ENCODE results near the gene MOBP. TPM values are rescaled to one million over a fixed set of nuclear protein-coding genes. Genes with fewer than 3 reads are reported as not detected.

Gene MOBP
- total and polyA plus RNA-seq, 2 experiments from 2014 or later, result not detected

DNA sequence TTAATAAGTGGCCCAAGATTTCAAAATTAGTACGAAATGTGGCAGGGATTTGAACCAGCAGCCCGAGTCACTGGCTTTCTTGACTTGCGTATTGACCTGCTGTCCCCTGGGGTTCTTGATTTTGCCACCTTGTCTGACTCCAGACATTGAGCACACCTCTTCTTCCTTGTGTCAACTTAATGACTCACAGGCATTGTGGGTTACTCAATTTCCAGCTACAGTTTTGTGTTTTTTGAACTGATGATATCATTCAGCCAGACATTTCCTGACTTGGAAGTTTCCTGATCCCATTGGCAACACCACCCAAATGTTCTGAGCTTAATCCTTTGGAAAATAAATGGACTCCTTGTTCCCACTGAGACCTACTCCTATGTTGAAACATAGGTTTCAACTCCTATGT lies 64.2 kb downstream of the MOBP start (continued):
- TF ChIP-seq, protein P1, sequence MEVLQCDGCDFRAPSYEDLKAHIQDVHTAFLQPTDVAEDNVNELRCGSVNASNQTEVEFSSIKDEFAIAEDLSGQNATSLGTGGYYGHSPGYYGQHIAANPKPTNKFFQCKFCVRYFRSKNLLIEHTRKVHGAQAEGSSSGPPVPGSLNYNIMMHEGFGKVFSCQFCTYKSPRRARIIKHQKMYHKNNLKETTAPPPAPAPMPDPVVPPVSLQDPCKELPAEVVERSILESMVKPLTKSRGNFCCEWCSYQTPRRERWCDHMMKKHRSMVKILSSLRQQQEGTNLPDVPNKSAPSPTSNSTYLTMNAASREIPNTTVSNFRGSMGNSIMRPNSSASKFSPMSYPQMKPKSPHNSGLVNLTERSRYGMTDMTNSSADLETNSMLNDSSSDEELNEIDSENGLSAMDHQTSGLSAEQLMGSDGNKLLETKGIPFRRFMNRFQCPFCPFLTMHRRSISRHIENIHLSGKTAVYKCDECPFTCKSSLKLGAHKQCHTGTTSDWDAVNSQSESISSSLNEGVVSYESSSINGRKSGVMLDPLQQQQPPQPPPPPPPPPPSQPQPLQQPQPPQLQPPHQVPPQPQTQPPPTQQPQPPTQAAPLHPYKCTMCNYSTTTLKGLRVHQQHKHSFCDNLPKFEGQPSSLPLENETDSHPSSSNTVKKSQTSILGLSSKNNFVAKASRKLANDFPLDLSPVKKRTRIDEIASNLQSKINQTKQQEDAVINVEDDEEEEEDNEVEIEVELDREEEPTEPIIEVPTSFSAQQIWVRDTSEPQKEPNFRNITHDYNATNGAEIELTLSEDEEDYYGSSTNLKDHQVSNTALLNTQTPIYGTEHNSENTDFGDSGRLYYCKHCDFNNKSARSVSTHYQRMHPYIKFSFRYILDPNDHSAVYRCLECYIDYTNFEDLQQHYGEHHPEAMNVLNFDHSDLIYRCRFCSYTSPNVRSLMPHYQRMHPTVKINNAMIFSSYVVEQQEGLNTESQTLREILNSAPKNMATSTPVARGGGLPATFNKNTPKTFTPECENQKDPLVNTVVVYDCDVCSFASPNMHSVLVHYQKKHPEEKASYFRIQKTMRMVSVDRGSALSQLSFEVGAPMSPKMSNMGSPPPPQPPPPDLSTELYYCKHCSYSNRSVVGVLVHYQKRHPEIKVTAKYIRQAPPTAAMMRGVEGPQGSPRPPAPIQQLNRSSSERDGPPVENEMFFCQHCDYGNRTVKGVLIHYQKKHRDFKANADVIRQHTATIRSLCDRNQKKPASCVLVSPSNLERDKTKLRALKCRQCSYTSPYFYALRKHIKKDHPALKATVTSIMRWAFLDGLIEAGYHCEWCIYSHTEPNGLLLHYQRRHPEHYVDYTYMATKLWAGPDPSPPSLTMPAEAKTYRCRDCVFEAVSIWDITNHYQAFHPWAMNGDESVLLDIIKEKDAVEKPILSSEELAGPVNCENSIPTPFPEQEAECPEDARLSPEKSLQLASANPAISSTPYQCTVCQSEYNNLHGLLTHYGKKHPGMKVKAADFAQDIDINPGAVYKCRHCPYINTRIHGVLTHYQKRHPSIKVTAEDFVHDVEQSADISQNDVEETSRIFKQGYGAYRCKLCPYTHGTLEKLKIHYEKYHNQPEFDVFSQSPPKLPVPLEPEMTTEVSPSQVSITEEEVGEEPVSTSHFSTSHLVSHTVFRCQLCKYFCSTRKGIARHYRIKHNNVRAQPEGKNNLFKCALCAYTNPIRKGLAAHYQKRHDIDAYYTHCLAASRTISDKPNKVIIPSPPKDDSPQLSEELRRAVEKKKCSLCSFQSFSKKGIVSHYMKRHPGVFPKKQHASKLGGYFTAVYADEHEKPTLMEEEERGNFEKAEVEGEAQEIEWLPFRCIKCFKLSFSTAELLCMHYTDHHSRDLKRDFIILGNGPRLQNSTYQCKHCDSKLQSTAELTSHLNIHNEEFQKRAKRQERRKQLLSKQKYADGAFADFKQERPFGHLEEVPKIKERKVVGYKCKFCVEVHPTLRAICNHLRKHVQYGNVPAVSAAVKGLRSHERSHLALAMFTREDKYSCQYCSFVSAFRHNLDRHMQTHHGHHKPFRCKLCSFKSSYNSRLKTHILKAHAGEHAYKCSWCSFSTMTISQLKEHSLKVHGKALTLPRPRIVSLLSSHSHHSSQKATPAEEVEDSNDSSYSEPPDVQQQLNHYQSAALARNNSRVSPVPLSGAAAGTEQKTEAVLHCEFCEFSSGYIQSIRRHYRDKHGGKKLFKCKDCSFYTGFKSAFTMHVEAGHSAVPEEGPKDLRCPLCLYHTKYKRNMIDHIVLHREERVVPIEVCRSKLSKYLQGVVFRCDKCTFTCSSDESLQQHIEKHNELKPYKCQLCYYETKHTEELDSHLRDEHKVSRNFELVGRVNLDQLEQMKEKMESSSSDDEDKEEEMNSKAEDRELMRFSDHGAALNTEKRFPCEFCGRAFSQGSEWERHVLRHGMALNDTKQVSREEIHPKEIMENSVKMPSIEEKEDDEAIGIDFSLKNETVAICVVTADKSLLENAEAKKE (CRISPR knock-in tag; IDR thresholded peaks at IDR 0.05), result no peak
- TF ChIP-seq, protein P2, sequence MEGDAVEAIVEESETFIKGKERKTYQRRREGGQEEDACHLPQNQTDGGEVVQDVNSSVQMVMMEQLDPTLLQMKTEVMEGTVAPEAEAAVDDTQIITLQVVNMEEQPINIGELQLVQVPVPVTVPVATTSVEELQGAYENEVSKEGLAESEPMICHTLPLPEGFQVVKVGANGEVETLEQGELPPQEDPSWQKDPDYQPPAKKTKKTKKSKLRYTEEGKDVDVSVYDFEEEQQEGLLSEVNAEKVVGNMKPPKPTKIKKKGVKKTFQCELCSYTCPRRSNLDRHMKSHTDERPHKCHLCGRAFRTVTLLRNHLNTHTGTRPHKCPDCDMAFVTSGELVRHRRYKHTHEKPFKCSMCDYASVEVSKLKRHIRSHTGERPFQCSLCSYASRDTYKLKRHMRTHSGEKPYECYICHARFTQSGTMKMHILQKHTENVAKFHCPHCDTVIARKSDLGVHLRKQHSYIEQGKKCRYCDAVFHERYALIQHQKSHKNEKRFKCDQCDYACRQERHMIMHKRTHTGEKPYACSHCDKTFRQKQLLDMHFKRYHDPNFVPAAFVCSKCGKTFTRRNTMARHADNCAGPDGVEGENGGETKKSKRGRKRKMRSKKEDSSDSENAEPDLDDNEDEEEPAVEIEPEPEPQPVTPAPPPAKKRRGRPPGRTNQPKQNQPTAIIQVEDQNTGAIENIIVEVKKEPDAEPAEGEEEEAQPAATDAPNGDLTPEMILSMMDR (conservative IDR thresholded peaks at IDR 0.05; ENCODE audit: low read depth in 2 of 2), result no peak
- TF ChIP-seq EZH2phosphoT487 (IDR thresholded peaks at IDR 0.05; ENCODE audit: unreplicated experiment) (no peak), POLR2AphosphoS5 (IDR thresholded peaks at IDR 0.05; ENCODE audit: low read depth) (no peak), ZNF114 (CRISPR knock-in tag; IDR thresholded peaks at IDR 0.05) (no peak), ZNF331 (CRISPR knock-in tag; IDR thresholded peaks at IDR 0.05; ENCODE audit: low read depth) (no peak)

DNA sequence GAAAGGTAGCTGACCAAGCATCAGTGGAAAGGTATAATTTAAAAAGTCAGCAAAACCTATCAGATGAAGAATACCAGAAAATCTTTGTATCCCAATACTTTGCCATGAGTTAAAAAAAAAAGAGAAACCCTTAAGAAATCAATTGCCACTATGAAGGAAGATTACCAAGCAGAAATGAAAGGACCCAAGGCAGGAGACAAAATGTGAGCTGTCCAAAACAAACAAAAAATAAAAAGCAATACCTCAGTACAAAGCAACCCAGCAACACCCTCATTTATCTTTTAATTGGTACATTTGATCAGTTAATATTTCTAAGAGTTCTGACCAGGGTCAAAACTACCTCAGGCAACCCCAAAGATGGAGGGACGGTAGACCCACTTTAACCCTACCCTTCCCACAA lies 65.3 kb downstream of the MOBP start:
- no peaks in the 10 kb centered on the region for H3K36me3 Mint-ChIP-seq (ENCODE audit: low read depth)
- Histone ChIP-seq H3K27ac (ENCODE audit: low read depth) (no peak overlapping the region), H3K4me1 (ENCODE audit: insufficient read depth) (peaks cover 14% of the 10 kb centered on the region), H3K79me2 (replicated peaks; ENCODE audit: insufficient read depth) (no peaks in the 10 kb centered on the region), H3K27me3 (ENCODE audit: insufficient read depth) (no peaks in the 10 kb centered on the region), H3K4me3 (no peak overlapping the region), H2AFZ (no peak overlapping the region), H3K9me2 (ENCODE audit: insufficient read depth) (no peaks in the 10 kb centered on the region), H3K36me3 (ENCODE audit: insufficient read depth) (no peaks in the 10 kb centered on the region), H3K4me2 (no peak overlapping the region), H3F3A (replicated peaks; ENCODE audit: low read depth) (no peaks in the 10 kb centered on the region), H4K20me1 (replicated peaks; ENCODE audit: insufficient read depth) (no peaks in the 10 kb centered on the region)
- H3K4me1 Mint-ChIP-seq, result peaks cover 11% of the 10 kb centered on the region
- DNase-seq (ENCODE audit: low spot score) (no peak), ATAC-seq (no peak)
- peaks cover 2% of the 10 kb centered on the region for H3K27me3 Mint-ChIP-seq (ENCODE audit: insufficient read depth, low read depth, poor library complexity)
- H3K4me3 Mint-ChIP-seq, result no peak overlapping the region
- H3K9me3 Mint-ChIP-seq, result no peaks in the 10 kb centered on the region
- no peak overlapping the region for H3K27ac Mint-ChIP-seq
- TF ChIP-seq STAT1 (IDR thresholded peaks at IDR 0.05; ENCODE audit: unreplicated experiment) (no peak), ZNF331 (CRISPR knock-in tag; IDR thresholded peaks at IDR 0.05; ENCODE audit: low read depth) (no peak), EZH2phosphoT487 (IDR thresholded peaks at IDR 0.05; ENCODE audit: unreplicated experiment) (no peak), JUNB (IDR thresholded peaks at IDR 0.05; ENCODE audit: unreplicated experiment) (no peak)
- TF ChIP-seq, protein P3, sequence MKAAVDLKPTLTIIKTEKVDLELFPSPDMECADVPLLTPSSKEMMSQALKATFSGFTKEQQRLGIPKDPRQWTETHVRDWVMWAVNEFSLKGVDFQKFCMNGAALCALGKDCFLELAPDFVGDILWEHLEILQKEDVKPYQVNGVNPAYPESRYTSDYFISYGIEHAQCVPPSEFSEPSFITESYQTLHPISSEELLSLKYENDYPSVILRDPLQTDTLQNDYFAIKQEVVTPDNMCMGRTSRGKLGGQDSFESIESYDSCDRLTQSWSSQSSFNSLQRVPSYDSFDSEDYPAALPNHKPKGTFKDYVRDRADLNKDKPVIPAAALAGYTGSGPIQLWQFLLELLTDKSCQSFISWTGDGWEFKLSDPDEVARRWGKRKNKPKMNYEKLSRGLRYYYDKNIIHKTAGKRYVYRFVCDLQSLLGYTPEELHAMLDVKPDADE (IDR thresholded peaks at IDR 0.05), result no peak
- TF ChIP-seq, protein P4, sequence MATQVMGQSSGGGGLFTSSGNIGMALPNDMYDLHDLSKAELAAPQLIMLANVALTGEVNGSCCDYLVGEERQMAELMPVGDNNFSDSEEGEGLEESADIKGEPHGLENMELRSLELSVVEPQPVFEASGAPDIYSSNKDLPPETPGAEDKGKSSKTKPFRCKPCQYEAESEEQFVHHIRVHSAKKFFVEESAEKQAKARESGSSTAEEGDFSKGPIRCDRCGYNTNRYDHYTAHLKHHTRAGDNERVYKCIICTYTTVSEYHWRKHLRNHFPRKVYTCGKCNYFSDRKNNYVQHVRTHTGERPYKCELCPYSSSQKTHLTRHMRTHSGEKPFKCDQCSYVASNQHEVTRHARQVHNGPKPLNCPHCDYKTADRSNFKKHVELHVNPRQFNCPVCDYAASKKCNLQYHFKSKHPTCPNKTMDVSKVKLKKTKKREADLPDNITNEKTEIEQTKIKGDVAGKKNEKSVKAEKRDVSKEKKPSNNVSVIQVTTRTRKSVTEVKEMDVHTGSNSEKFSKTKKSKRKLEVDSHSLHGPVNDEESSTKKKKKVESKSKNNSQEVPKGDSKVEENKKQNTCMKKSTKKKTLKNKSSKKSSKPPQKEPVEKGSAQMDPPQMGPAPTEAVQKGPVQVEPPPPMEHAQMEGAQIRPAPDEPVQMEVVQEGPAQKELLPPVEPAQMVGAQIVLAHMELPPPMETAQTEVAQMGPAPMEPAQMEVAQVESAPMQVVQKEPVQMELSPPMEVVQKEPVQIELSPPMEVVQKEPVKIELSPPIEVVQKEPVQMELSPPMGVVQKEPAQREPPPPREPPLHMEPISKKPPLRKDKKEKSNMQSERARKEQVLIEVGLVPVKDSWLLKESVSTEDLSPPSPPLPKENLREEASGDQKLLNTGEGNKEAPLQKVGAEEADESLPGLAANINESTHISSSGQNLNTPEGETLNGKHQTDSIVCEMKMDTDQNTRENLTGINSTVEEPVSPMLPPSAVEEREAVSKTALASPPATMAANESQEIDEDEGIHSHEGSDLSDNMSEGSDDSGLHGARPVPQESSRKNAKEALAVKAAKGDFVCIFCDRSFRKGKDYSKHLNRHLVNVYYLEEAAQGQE (IDR thresholded peaks at IDR 0.05; ENCODE audit: unreplicated experiment), result no peak
